Activated CD8-positive, alpha-beta memory T cell treated with anti-CD3 and anti-CD28 coated beads for 48 hours (primary cell): ENCODE measurements around the gene PIP5KL1.

Experiments used
- DNase-seq, 3 experiments: peaks; one replicate each; pipeline ENCODE4 v3.0.0-alpha.2; 2020; ENCODE audit warnings: low read depth in 2 of 3, low spot score in 2 of 3

Gene PIP5KL1

DNA sequence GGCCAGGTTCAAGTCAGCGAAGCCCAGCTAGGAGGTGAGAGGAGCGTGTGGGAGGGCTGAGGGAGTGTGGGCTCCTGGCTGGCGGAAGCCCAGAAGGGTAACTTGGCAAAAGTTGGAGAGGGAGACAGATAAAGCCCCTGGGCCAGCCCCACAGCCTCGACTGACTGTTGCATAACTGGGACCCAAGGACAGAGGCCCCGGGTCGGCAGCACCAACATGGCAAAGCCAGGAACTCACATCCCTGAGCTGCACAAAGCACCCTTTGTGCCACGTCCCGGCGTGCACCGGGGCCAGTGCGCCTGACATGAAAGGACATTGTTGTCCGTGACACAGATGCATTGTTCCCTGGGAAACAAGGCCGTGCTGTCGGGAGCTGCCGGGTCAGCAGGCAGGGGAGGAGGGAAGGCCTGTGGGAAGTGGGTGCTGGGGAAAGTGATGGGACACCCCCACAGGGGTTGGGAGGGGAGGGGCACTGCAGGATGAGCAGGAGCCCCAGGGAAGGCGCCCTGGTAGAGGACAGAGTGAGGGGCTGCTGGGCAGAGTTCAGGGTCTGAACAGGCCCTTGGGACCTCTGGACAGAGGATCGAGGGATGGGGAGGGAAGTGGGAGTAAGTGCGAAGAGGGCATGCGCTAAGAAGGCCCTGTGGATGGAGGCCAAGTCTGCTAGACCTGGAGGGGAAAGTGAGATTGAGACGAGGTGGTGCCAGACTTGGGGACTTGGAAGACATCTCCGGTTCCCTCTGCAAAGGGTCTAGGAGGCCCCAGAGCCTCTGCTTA lies 20.1 kb upstream of the PIP5KL1 start:
- no peak for DNase-seq

GRCh38 chr9:127949827-127950512 lies 19.4 kb upstream of the PIP5KL1 start:
- no peak for DNase-seq

DNA sequence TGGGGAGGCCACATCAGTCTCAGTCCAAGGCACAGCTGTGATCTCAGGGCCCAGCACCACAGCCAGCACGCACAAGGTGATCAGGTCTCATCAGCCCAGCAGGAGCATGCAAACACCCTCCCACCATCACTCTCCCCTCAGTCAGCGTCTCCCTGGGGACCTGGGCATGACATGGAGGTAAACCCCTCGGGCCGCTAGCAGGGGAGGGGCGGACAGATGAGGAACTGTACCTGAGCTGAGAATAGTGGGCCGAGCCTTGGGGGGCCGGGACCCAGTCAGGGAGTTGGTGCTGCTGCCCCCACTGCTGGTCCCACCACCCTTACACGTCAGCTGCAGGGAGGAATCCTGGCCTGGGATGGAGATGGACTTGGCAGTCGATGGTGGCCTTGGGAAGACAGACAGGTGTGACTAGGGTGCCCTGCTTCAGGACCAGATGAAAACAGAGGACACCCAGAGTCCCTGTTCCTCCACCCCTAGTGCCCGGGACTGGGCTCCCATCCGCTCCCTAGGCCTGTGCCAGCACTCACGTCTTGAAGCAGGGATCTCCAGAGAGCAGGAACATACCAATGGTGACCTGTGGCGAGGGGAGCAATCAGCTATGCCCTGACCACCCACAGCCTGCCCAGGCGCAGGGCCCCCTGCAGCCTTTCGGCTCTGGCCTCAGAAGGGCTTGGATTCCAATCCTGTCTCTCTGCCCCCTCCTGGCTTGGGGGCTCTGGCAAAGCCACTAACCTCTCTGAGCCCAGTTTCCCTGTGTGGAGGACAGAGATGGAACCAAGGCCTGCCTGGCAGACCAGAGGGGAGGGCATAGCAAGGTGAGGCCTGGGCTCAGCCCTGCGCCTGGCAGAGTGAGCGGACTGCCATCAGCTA lies 17.5 kb upstream of the PIP5KL1 start:
- DNase-seq: no peak

DNA sequence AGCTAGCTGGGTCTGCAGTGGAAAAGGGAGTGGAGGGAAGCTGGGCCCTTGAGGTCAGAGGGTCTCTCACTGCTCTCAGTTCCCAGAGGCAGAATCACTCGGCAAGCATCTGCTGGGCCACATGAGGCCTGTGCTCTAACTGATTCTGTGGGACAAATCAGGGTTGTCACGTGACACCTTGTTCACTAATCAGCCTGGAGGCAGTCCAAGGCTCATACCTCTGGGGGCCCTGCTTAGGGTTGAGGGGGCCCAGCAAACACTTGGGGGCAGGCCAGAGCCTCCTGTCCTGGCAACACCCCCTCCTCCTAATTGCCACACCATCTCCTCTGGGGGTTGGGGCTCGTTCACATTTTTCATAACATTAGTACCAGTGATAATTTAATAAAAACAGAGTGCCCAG lies 16.2 kb upstream of the PIP5KL1 start:
- no peak for DNase-seq

GRCh38 chr9:127945942-127946341 lies 15.4 kb upstream of the PIP5KL1 start:
- DNase-seq: no peak

DNA sequence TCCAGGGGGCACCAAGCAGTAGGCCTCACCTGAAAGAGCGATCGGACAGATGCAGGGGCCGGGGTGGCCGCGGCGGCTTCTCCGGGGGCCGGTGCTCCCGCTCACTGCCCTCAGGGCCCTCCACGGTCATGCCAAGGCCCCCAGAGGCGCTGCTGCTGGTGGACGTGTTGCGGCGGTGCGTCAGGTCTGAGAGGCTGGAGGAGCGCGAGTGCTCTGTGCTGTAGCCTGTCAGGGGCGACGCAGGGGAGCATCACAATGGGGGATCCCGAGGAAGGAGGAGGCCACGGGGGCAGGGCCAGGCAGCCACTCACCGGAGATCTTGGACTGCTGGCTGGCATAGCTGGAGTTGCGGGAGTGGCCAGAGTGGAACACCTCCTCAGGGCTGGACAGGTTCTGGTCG lies 14.8 kb upstream of the PIP5KL1 start:
- DNase-seq: no peak

GRCh38 chr9:127944586-127945218 lies 14.1 kb upstream of the PIP5KL1 start:
- no peak for DNase-seq

DNA sequence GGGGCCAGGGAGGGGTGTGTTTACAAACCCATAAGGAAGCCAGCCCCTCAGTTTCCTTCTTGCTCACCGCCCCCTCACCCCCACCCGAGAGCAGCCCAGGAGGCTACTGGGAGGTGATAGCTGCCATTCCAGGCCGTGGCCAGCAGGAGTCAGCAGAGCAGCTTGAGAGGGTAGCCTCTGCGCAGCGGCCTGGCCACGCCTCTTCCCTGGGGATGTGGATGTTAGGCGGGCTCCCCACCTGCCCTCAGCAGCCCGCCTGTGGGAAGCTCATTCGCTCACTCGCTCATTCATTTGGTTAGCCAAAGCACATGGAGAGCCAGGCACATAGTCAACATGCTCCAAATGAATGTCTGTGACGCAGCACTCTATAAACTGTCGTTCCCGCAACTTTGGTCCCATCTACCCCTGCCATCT lies 13.2 kb upstream of the PIP5KL1 start:
- DNase-seq: peak in 1 of 3 experiments; percentile 58

GRCh38 chr9:127943011-127943662 lies 12.6 kb upstream of the PIP5KL1 start:
- DNase-seq: no peak

- DNase-seq: no peak
These were observed 11.8 kb upstream of the PIP5KL1 start for GRCh38 chr9:127942216-127943010.

DNA sequence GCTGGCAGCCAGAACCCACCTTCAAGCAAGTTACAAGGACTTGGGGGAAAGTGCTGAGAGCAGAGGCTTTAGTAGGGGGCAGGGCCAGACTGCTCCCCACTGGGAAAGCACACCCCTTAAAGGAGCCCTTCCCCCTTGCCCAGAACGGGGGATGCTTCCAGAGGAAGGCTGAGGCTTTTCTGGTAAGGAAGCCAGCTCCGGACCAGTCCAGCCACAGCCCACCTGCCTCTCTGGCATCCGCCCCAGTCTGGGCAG lies 11.3 kb upstream of the PIP5KL1 start:
- DNase-seq: no peak

DNA sequence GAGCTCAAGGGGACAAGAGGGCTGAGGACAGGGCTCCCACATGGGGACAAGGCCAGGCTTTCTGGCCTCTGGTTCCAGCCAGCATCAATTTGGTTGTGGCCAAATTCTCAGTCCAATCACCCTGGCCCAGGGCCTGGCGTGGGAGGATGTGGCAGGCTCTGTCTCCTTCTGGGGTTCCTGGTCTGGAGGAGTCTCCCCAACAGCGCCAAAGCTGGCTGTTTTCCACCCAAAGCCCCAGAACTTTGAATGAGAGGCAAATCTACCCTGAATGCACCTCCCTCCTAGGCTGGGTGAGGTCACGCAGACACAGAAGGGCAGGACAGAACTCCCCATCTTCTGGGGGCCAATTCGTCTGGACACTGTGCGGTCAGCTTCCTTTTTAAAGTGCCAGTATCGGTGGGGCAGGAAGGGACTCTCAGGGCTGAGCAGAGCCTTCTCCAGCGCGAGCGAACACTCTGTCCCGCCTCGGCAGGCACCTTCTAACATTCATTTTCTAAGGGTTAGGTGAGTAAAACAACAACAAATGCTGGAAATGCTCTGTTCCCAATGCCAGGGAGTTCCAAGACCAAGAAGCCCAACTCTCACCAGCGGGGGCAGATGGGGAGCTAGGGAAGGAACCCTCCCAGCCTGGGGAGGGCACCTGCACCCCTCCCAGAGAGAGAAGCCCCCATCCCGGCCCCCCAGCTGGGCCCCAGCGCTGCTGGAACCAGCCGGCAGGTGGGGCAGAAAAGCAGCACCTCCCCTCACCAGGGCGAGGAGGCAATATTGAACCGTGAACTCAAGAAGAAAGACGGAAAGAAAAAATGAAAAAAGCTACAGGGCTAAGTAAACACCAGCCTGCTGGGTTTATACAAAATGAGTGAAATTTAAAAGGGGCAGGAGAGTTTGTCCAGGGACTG lies 10.7 kb upstream of the PIP5KL1 start:
- no peak for DNase-seq

DNA sequence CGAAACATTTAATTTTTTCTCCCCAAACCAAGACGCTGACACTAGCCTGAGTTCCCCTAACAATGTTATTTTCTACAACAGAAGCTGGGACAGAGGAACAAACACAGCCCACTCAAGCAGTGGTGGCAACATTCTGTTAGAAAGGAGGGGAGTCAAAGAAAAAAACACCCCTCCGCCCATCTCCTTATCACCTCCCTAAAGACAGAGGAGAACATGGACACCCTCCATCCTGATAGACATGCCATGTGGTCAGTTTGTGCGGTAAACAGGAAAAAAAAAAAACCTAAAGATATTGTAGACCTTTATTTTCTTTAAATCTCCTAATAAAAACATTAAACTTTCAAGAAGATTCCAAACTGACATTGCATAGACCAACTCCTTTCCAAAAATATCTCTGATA lies 10.0 kb upstream of the PIP5KL1 start:
- DNase-seq: no peak

DNA sequence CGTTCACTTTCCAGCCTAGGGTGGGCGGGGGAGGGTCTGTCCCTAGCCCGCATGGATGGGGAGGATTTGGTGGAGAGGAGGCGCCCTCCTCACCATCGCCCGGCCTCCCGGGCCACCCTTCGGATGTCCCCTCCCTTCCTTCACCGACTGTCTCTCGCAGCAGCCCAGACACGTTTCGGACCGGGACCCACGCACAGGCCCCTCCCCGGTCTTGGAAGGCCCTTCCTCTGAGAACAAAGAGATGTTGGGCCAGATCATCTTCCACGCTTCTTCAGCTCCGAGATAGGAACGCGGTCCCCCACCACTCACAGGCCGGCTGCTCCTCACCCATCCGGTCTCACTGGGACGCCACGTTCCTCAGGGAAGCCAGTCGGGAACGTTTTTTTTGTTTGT lies 7.7 kb upstream of the PIP5KL1 start:
- no peak for DNase-seq

DNA sequence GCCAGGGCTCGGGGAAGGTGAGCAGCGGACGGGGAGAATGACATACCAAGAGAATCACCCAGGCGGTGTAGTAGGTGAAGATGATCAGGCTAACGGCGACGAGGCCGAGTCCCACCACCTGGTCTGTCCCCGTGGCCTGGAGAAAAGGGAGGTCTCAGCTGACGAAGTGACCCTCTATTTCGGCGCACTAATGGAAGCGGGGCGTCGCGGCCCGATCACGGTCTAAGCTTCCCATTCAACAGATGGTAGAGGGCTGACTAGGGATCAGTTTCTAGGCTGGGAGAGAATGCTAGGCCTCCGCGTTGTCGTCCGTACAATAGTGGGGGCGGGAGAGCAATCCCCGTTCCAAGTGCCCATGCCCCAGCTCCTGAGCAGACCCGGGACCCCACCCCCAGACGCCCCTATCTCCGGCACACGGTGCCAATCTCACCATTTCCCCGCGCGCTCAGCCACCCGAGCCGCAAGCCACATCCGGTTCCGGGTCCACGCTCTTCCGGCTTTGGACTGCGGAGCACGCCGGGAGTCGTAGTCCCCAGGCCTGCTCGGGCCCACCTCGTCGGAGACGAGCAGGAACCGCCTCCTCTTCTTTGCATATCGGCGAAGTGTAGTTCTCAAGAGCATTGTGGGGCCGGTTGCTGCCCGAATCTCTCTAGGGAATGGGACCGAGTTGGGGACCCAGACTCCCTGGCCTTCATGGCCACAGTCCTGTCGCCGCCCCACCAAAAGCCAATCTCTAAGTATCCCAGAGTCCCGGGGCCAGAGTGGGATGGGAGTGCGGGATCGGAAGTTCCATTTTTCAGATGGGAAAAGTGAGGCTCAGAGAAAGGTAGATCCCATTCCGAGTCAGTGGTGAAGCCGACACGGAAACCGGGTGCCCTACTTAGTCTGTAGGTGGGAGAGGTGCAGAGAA lies 7.1 kb upstream of the PIP5KL1 start, which contains the start of gene DPM2:
DPM2 (minus strand) TSS at position 467 of the 910 bp plus-strand sequence; CDS start at position 433, 34 bp downstream.
- DNase-seq: peak in 2 of 3 experiments; percentile 67 to 72

GRCh38 chr9:127937056-127937387 lies 6.4 kb upstream of the PIP5KL1 start:
- DNase-seq: no peak

DNA sequence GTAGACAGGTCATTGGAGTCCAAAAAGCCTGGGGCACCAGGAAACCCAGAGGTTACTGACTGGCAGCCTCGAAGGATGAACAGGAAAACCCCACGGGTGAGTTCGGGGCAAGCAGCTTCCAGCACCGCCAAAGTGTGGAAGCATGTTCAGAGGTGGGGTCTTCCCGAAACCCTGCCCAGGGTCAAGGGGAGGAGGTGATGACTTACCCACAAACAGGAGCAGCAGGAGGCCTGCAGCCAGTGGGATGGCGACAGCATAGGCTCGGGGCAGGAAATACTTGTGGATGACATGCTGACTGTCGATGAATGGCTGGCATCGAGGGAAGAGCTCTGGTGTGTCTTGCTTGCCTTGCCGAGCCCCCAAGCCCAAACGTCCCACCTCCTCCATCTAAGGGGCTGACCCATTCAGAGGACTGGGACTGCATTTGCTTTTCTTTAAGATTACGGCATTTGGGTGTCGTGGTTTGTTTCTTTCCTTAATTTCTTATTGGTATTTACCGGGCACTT lies 5.8 kb upstream of the PIP5KL1 start:
- no peak for DNase-seq

GRCh38 chr9:127935765-127936221 lies 5.2 kb upstream of the PIP5KL1 start:
- DNase-seq: no peak
